Astrocyte (in vitro differentiated cells and primary cell): ENCODE measurements around the gene ORC4. TPM values are rescaled to one million over a fixed set of nuclear protein-coding genes. Genes with fewer than 3 reads are reported as not detected.

Experiments
- DNase-seq: peaks from one replicate; pipeline ENCODE4 v3.0.0-alpha.2; 2010; ENCODE audit warnings: low read depth
- FAIRE-seq: peaks from 2 replicates; lab custom pipeline; 2011; peaks lifted over from hg19 to GRCh38; lab: Jason Lieb, UNC
- H2AFZ ChIP-seq: 2 replicates; pipeline ENCODE4 v1.6.0; 2012; ENCODE audit warnings: low read depth, low read length, inconsistent platforms
- H3K27ac ChIP-seq: 2 replicates; pipeline ENCODE4 v1.5.1; 2011; ENCODE audit warnings: low read depth, low read length, inconsistent platforms
- H3K27me3 ChIP-seq: 2 replicates; pipeline ENCODE4 v1.6.0; 2011; ENCODE audit warnings: low read length, inconsistent platforms; ENCODE audit not compliant: insufficient read depth
- H3K36me3 ChIP-seq: 2 replicates; pipeline ENCODE4 v1.5.1; 2011; ENCODE audit warnings: low read length, inconsistent platforms; ENCODE audit not compliant: insufficient read depth
- H3K4me1 ChIP-seq: 2 replicates; pipeline ENCODE4 v1.5.1; 2011; ENCODE audit warnings: low read length, inconsistent platforms; ENCODE audit not compliant: insufficient read depth
- H3K4me2 ChIP-seq: 2 replicates; pipeline ENCODE4 v1.6.0; 2012; ENCODE audit warnings: low read length, inconsistent platforms
- H3K4me3 ChIP-seq: 2 replicates; pipeline ENCODE4 v1.5.1; 2011; ENCODE audit warnings: low read depth, mild to moderate bottlenecking, low read length, inconsistent platforms; ENCODE audit not compliant: insufficient read depth
- H3K79me2 ChIP-seq: 2 replicates; pipeline ENCODE4 v1.6.0; 2012; ENCODE audit warnings: mild to moderate bottlenecking, low read length, inconsistent platforms; ENCODE audit not compliant: insufficient read depth
- H3K9ac ChIP-seq: 2 replicates; pipeline ENCODE4 v1.6.0; 2012; ENCODE audit warnings: mild to moderate bottlenecking, low read length, inconsistent platforms
- H3K9me3 ChIP-seq: 2 replicates; pipeline ENCODE4 v1.5.1; 2012; ENCODE audit warnings: low read depth, mild to moderate bottlenecking, low read length, inconsistent platforms; ENCODE audit not compliant: insufficient read depth
- H4K20me1 ChIP-seq: 2 replicates; pipeline ENCODE4 v1.6.0; 2012; ENCODE audit warnings: low read length, inconsistent platforms; ENCODE audit not compliant: insufficient read depth
- H3K27ac Mint-ChIP-seq: one replicate; pipeline ENCODE4 v1.8.0; 2021; ENCODE audit warnings: mild to moderate bottlenecking, mixed read lengths; ENCODE audit not compliant: unreplicated experiment
- H3K27me3 Mint-ChIP-seq: one replicate; pipeline ENCODE4 v1.8.0; 2021; ENCODE audit warnings: low read depth, mixed read lengths; ENCODE audit not compliant: unreplicated experiment
- H3K36me3 Mint-ChIP-seq: one replicate; pipeline ENCODE4 v1.8.0; 2021; ENCODE audit warnings: low read depth, mixed read lengths; ENCODE audit not compliant: unreplicated experiment
- H3K4me1 Mint-ChIP-seq: one replicate; pipeline ENCODE4 v1.8.0; 2021; ENCODE audit warnings: low read depth, mixed read lengths; ENCODE audit not compliant: unreplicated experiment
- H3K4me3 Mint-ChIP-seq: one replicate; pipeline ENCODE4 v1.8.0; 2021; ENCODE audit warnings: mild to moderate bottlenecking, moderate library complexity, mixed read lengths; ENCODE audit not compliant: unreplicated experiment
- H3K9me3 Mint-ChIP-seq: one replicate; pipeline ENCODE4 v1.8.0; 2021; ENCODE audit warnings: mild to moderate bottlenecking, mixed read lengths; ENCODE audit not compliant: unreplicated experiment
- CTCF ChIP-seq: IDR thresholded peaks from 2 replicates; pipeline ENCODE4 v1.5.1; 2011; ENCODE audit warnings: low read depth, mild to moderate bottlenecking, inconsistent platforms, low read length, moderate library complexity; ENCODE audit not compliant: insufficient read depth
- EZH2 ChIP-seq: IDR thresholded peaks from 2 replicates; pipeline ENCODE4 v1.6.1; 2012; ENCODE audit warnings: mild to moderate bottlenecking, low read length, inconsistent platforms; ENCODE audit not compliant: insufficient read depth
- total RNA-seq: library from RNA; stranded (reverse); gene quantifications from 2 replicates; pipeline ENCODE4 v1.2.1, GENCODE V29; 2021

The ORC4 gene
- total RNA-seq, 1 donor from 2014 or later: 43.8 TPM

- no peak for FAIRE-seq
- DNase-seq: no peak
These were observed 42.9 kb downstream of the ORC4 start for GRCh38 chr2:147977679-147978078.

GRCh38 chr2:147976102-147976501 is 44.4 kb downstream of the ORC4 start:
- Histone ChIP-seq H2AFZ (no peak overlapping the region), H3K4me3 (no peak overlapping the region), H3K79me2 (peaks cover 18% of the 10 kb centered on the region), H3K36me3 (no peaks in the 10 kb centered on the region), H3K27me3 (no peaks in the 10 kb centered on the region), H4K20me1 (peaks cover 28% of the 10 kb centered on the region), H3K9me3 (no peaks in the 10 kb centered on the region), H3K9ac (no peak overlapping the region), H3K27ac (no peak overlapping the region), H3K4me1 (no peaks in the 10 kb centered on the region), H3K4me2 (no peak overlapping the region)
- no peaks in the 10 kb centered on the region for H3K27me3 Mint-ChIP-seq
- H3K27ac Mint-ChIP-seq: no peak overlapping the region
- TF ChIP-seq CTCF (no peak), EZH2 (no peak)
- H3K4me1 Mint-ChIP-seq: peaks cover 2% of the 10 kb centered on the region
- DNase-seq: no peak
- no peak for FAIRE-seq
- peaks cover 7% of the 10 kb centered on the region for H3K9me3 Mint-ChIP-seq
- no peak overlapping the region for H3K4me3 Mint-ChIP-seq
- H3K36me3 Mint-ChIP-seq: peaks cover 5% of the 10 kb centered on the region

More at GRCh38 chr2:147977679-147978078, 42.9 kb downstream of the ORC4 start:
- no peak overlapping the region for H3K4me2 ChIP-seq
- Mint-ChIP-seq H3K27me3 (no peaks in the 10 kb centered on the region), H3K4me3 (no peak overlapping the region), H3K27ac (no peak overlapping the region), H3K36me3 (peaks cover 5% of the 10 kb centered on the region), H3K4me1 (peaks cover 2% of the 10 kb centered on the region), H3K9me3 (peaks cover 7% of the 10 kb centered on the region)
- no peak for TF ChIP-seq EZH2
- no peak for TF ChIP-seq CTCF
- no peaks in the 10 kb centered on the region for H3K4me1 ChIP-seq
- no peaks in the 10 kb centered on the region for H3K9me3 ChIP-seq
- H3K4me3 ChIP-seq: no peak overlapping the region
- H3K27me3 ChIP-seq: no peaks in the 10 kb centered on the region
- H3K9ac ChIP-seq: no peak overlapping the region
- H3K27ac ChIP-seq: no peak overlapping the region
- H3K36me3 ChIP-seq: no peaks in the 10 kb centered on the region
- H4K20me1 ChIP-seq: peaks cover 30% of the 10 kb centered on the region
- no peak overlapping the region for H2AFZ ChIP-seq
- H3K79me2 ChIP-seq: peaks cover 25% of the 10 kb centered on the region

GRCh38 chr2:147968571-147968970 is 52.0 kb downstream of the ORC4 start:
- H4K20me1 ChIP-seq: peaks cover 8% of the 10 kb centered on the region
- H3K27me3 ChIP-seq: no peaks in the 10 kb centered on the region
- Mint-ChIP-seq H3K27ac (no peak overlapping the region), H3K4me3 (no peak overlapping the region), H3K4me1 (no peaks in the 10 kb centered on the region), H3K9me3 (peaks cover 13% of the 10 kb centered on the region), H3K36me3 (peaks cover 33% of the 10 kb centered on the region), H3K27me3 (no peaks in the 10 kb centered on the region)
- DNase-seq: no peak
- H3K9me3 ChIP-seq: no peaks in the 10 kb centered on the region
- no peak overlapping the region for H3K27ac ChIP-seq
- no peak overlapping the region for H3K9ac ChIP-seq
- FAIRE-seq: no peak
- no peak overlapping the region for H2AFZ ChIP-seq
- no peak overlapping the region for H3K4me3 ChIP-seq
- H3K79me2 ChIP-seq: peaks cover 3% of the 10 kb centered on the region
- no peak overlapping the region for H3K4me2 ChIP-seq
- no peak for TF ChIP-seq EZH2
- no peak for TF ChIP-seq CTCF
- H3K4me1 ChIP-seq: no peaks in the 10 kb centered on the region
- no peaks in the 10 kb centered on the region for H3K36me3 ChIP-seq
